HG03571 (cell line): Measurements from ENCODE around the gene DDIAS.
"Not testable (repeated sequence)": the region's sequence is repeated elsewhere in the genome, so short reads cannot be mapped to it uniquely, and the experiment has no call there.

ENCODE experiments used
- ATAC-seq: cut with Tn5 transposase; IDR thresholded peaks from one replicate; pipeline ENCODE4 v1.9.1; 2021; ENCODE audit not compliant: unreplicated experiment

Gene DDIAS

GRCh38 chr11:82967381-82967780 lies 65.8 kb downstream of the DDIAS start:
- ATAC-seq, result no peak

GRCh38 chr11:82969811-82970210 lies 68.3 kb downstream of the DDIAS start:
- peak; percentile 95 for ATAC-seq

DNA sequence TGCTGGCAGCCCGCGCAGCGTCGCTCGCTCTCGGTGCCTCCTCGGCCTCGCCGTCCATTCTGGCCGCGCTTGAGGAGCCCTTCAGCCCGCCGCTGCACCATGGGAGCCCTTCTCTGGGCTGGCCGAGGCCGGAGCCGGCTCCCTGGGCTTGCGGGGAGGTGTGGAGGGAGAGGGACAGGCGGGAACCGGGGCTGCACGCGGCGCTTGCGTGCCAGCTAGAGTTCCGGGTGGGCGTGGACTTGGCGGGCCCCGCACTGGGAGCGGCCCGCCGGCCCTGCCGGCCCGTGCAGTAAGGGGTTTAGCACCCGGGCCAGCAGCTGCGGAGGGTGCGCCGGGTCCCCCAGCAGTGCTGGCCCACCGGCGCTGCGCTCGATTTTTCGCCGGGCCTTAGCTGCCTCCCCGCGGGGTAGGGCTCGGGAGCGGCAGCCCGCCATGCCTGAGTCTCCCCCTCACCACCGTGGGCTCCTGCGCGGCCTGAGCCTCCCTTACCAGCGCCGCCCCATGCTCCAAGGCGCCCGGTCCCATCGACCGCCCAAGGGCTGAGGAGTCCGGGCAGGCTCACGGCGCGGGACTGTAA lies 69.1 kb downstream of the DDIAS start:
- not testable (repeated sequence) for ATAC-seq

DNA sequence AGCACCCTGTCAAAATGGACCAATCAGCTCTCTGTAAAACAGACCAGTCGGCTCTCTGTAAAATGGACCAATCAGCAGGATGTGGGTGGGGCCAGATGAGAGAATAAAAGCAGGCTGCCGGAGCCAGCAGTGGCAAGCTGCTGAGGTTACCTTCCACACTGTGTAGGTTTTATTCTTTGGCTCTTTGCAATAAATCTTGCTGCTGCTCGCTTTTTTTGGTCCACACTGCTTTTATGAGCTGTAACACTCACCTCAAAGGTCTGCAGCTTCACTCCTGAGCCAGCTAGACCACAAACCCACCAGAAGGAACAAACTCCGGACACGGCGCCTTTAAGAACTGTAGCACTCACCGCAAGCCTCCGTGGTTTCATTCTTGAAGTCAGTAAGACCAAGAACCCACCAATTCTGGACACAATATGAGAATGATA lies 70.0 kb downstream of the DDIAS start:
- not testable (repeated sequence) for ATAC-seq

- no peak for ATAC-seq
Observed at GRCh38 chr11:82972103-82972502, 70.6 kb downstream of the DDIAS start.

GRCh38 chr11:82974135-82974534 lies 72.6 kb downstream of the DDIAS start:
- ATAC-seq, result no peak

- ATAC-seq, result no peak
Observed at GRCh38 chr11:82974851-82975250, 73.3 kb downstream of the DDIAS start.

GRCh38 chr11:82975882-82976281 lies 74.3 kb downstream of the DDIAS start:
- no peak for ATAC-seq

- no peak for ATAC-seq
Observed at GRCh38 chr11:82976786-82977185, 75.2 kb downstream of the DDIAS start.

DNA sequence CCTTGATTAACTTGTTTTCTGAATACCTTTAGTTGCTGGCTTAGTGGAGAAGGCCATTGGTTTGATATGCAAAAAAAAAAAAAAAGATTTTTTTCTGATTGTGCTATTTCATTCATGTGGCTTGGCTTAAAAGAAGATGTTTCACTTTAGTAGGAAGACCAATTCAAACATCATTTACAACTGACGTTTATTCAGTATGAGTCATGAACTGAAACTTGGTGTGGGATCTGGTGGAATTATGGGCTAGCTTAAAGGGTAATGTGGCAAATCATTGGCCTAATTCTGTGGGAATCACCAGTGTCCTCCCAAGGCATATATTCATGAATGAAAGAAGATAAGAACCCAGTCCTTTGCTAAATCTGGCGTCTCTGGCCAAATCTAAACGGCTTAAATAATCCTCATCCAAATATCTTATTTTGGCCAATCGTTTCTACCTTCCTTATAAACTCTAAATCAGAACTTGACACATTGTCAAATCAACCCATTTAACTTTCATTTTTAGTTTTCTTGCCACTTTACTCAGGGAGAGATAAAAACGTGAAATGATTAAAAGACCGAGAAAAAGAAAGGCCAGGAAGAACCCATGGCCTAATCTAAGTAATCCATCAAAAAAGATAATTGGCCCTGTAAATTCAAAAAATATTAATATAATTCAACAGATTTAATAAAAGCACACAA lies 77.0 kb downstream of the DDIAS start:
- ATAC-seq, result no peak

DNA sequence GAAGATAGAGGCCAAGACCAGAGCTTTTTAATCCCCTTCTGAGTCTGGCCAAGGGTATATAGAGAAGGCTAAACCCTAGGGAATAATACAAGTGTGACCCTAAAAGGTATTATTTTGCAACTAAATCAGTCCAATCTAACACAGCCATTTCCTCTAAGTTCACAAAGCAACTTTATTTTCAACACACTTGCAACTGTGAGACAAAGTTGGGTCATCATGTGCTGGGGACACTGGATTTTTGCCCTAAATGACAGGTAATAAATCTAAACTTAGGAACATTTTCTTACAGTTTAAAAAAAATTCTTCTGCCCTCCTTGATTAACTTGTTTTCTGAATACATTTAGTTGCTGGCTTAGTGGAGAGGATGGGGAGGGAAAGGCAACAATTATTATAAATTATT lies 78.3 kb downstream of the DDIAS start:
- ATAC-seq, result no peak

DNA sequence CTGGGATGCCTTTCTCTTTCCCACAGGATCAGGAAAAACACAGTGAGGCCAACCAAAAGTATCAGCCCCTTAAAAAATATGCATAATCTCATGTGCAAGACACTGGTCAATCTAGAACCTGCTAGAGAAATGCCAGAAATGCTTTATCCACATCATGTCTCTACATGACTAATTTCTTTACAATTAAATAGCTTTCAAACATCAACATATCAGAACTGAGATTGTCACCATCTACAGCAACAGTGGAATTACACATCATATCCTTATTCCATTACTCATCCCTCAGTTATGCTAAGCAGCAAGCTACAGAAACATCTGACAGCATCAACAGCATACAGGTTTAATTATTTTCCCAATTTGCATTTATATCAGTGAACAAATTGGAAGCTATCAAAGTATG lies 78.8 kb downstream of the DDIAS start:
- ATAC-seq, result no peak

- no peak for ATAC-seq
Observed at GRCh38 chr11:82980947-82981346, 79.4 kb downstream of the DDIAS start.

GRCh38 chr11:82981852-82982251 lies 80.3 kb downstream of the DDIAS start:
- ATAC-seq, result no peak
